Panc1 (cell line): ENCODE results near the gene MAST4. TPM values are rescaled to one million over a fixed set of nuclear protein-coding genes. Genes with fewer than 3 reads are reported as not detected.

ENCODE experiments used
- ATAC-seq: fragments of 200-7000 bp; cut with Tn5 transposase; 2 replicates; pipeline ENCODE4 v1.9.1; 2020; ENCODE audit warnings: mild to moderate bottlenecking, moderate library complexity
- BruUV-seq: library from RNA; stranded (reverse); fragments of 400-500 nt; replicated peaks from 2 replicates; lab custom pipeline; 2021; lab: Mats Ljungman, UMichigan
- CTCF ChIA-PET: fragments of 300-600 bp; sonication (Branson Sonifier 250); formaldehyde crosslinking; loops from one replicate; lab custom pipeline; 2022; ENCODE audit warnings: antibody characterized with exemption; lab: Charles Lee
- POLR2A ChIA-PET: fragments of 300-600 bp; sonication (Branson Sonifier 250); formaldehyde crosslinking; loops from one replicate; lab custom pipeline; 2022; ENCODE audit warnings: antibody characterized with exemption; lab: Charles Lee
- DNase-seq: peaks from one replicate; pipeline ENCODE4 v3.0.0-alpha.2; 2010; ENCODE audit warnings: low read depth, low spot score
- H3K27ac ChIP-seq: 2 replicates; pipeline ENCODE4 v1.5.1; 2011; ENCODE audit warnings: mild to moderate bottlenecking, low read length, inconsistent platforms
- H3K27me3 ChIP-seq: fragments of 200-500 bp; sonication (Bioruptor generic); 2 replicates; pipeline ENCODE4 v1.6.0; 2014; ENCODE audit warnings: low read length, inconsistent platforms; ENCODE audit not compliant: control insufficient read depth, insufficient read depth
- H3K36me3 ChIP-seq: fragments of 200-500 bp; sonication (Bioruptor generic); 2 replicates; pipeline ENCODE4 v1.5.1; 2014; ENCODE audit warnings: inconsistent platforms, mild to moderate bottlenecking, low read length, moderate library complexity; ENCODE audit not compliant: control insufficient read depth, insufficient read depth
- H3K4me1 ChIP-seq: 2 replicates; pipeline ENCODE4 v1.5.1; 2011; ENCODE audit warnings: inconsistent platforms, mild to moderate bottlenecking, low read length, moderate library complexity; ENCODE audit not compliant: control insufficient read depth, insufficient read depth
- H3K4me3 ChIP-seq, 2 experiments: 2 replicates each; pipeline ENCODE4 v1.5.1; 2011 to 2012; ENCODE audit warnings: low read depth in 2 of 2, low read length in 2 of 2, mild to moderate bottlenecking in 2 of 2, inconsistent platforms in 1 of 2, moderate library complexity in 1 of 2
- H3K9me3 ChIP-seq: fragments of 200-500 bp; sonication (Bioruptor generic); 2 replicates; pipeline ENCODE4 v1.5.1; 2014; ENCODE audit warnings: low read depth, mild to moderate bottlenecking, inconsistent platforms, low read length, moderate library complexity; ENCODE audit not compliant: control insufficient read depth, insufficient read depth
- CTCF ChIP-seq: fragments of 450-650 bp; IDR thresholded peaks from 2 replicates; pipeline ENCODE4 v1.5.1; 2017; ENCODE audit warnings: mild to moderate bottlenecking
- POLR2AphosphoS5 ChIP-seq: IDR thresholded peaks from 2 replicates; pipeline ENCODE4 v1.6.1; 2012; ENCODE audit warnings: mild to moderate bottlenecking, low read depth, low read length, moderate library complexity
- SIN3A ChIP-seq: IDR thresholded peaks from 2 replicates; pipeline ENCODE4 v1.6.1; 2012; ENCODE audit warnings: low read depth, mild to moderate bottlenecking, low read length, moderate library complexity, borderline replicate concordance; ENCODE audit not compliant: insufficient read depth
- TCF7L2 ChIP-seq: IDR thresholded peaks from 2 replicates; pipeline ENCODE4 v1.6.1; 2011; ENCODE audit warnings: mild to moderate bottlenecking, low read depth, low read length, inconsistent platforms
- in situ Hi-C: cut with HindIII; loops from 2 replicates; pipeline ENCODE4 v1.10.0; 2016; ENCODE audit warnings: low sequenced_read_pairs, low pct_unique_long_range_greater_than_20kb
- intact Hi-C: fragments of 100-400 bp; cut with micrococcal nuclease; formaldehyde crosslinking; loops from one replicate; pipeline ENCODE4 v1.10.0; 2022; ENCODE audit not compliant: unreplicated experiment
- total RNA-seq: library from RNA; stranded (reverse); gene quantifications from one replicate; pipeline ENCODE4 v1.2.1, GENCODE V29; 2021; ENCODE audit not compliant: unreplicated experiment
- TF ChIP-seq, protein P1 (sequence below), 2 experiments: IDR thresholded peaks; 2 replicates each; pipeline ENCODE4 v1.6.1; 2011 to 2012; ENCODE audit warnings: low read depth in 2 of 2, control low read depth in 1 of 2, low read length in 1 of 2, mild to moderate bottlenecking in 1 of 2, moderate library complexity in 1 of 2; ENCODE audit not compliant: insufficient read depth in 1 of 2

The MAST4 gene
- total RNA-seq, 1 experiment from 2014 or later, result 1.8 TPM

DNA sequence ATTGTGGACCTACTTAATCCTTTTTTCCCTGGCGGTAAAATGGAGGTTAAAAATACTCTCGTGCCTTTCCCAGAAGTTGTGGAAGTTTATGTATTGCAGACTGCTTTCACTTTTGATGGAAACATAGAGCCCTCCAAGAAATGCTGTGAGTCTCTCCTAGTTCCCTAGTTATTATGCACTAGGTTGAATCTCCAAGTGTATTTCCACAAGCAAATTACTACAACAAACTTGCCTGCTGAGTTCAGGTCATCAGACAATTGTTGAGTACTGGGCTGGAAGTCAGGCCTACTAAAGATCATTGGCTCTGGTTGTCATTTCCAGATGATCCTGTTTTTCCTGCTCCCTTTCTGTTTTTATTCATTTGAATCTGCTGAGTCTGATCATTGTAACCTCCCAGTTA lies 496.3 kb downstream of the MAST4 start:
- in situ Hi-C loops, result no loop called here
- no peaks in the 10 kb centered on the region; the same call in 1 of the 2 replicates for H3K27me3 ChIP-seq
- H3K4me3 ChIP-seq, result no peak overlapping the region
- no TSS peak for BruUV-seq
- H3K4me1 ChIP-seq, result no peaks in the 10 kb centered on the region
- ChIA-PET POLR2A (no interaction called here), CTCF (no interaction called here)
- no peak for ATAC-seq
- H3K27ac ChIP-seq, result no peak overlapping the region
- no peaks in the 10 kb centered on the region for H3K9me3 ChIP-seq
- no peak for DNase-seq
- H3K36me3 ChIP-seq, result no peaks in the 10 kb centered on the region
- intact Hi-C loops, result no loop called here
- TF ChIP-seq POLR2AphosphoS5 (no peak), TCF7L2 (no peak), SIN3A (no peak)
- TF ChIP-seq, protein P1, sequence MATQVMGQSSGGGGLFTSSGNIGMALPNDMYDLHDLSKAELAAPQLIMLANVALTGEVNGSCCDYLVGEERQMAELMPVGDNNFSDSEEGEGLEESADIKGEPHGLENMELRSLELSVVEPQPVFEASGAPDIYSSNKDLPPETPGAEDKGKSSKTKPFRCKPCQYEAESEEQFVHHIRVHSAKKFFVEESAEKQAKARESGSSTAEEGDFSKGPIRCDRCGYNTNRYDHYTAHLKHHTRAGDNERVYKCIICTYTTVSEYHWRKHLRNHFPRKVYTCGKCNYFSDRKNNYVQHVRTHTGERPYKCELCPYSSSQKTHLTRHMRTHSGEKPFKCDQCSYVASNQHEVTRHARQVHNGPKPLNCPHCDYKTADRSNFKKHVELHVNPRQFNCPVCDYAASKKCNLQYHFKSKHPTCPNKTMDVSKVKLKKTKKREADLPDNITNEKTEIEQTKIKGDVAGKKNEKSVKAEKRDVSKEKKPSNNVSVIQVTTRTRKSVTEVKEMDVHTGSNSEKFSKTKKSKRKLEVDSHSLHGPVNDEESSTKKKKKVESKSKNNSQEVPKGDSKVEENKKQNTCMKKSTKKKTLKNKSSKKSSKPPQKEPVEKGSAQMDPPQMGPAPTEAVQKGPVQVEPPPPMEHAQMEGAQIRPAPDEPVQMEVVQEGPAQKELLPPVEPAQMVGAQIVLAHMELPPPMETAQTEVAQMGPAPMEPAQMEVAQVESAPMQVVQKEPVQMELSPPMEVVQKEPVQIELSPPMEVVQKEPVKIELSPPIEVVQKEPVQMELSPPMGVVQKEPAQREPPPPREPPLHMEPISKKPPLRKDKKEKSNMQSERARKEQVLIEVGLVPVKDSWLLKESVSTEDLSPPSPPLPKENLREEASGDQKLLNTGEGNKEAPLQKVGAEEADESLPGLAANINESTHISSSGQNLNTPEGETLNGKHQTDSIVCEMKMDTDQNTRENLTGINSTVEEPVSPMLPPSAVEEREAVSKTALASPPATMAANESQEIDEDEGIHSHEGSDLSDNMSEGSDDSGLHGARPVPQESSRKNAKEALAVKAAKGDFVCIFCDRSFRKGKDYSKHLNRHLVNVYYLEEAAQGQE (IDR thresholded peaks at IDR 0.05; ENCODE audit: insufficient read depth in 1 of 2, low read depth in 2 of 2, low read length in 1 of 2), result no peak

- intact Hi-C loops (no loop called here), in situ Hi-C loops (no loop called here)
- CTCF ChIA-PET, result no interaction called here
- Histone ChIP-seq H3K4me1 (no peaks in the 10 kb centered on the region), H3K36me3 (no peaks in the 10 kb centered on the region), H3K9me3 (no peaks in the 10 kb centered on the region), H3K27ac (no peak overlapping the region), H3K4me3 (no peak overlapping the region), H3K27me3 (no peaks in the 10 kb centered on the region; the same call in 1 of the 2 replicates)
- POLR2A ChIA-PET, result no interaction called here
- ATAC-seq (no peak), DNase-seq (no peak)
- TF ChIP-seq SIN3A (no peak), CTCF (no peak), POLR2AphosphoS5 (no peak), TCF7L2 (no peak)
- TF ChIP-seq, protein P1 (IDR thresholded peaks at IDR 0.05; ENCODE audit: insufficient read depth in 1 of 2, low read depth in 2 of 2, low read length in 1 of 2), result no peak
- no TSS peak for BruUV-seq
These were observed 497.1 kb downstream of the MAST4 start for GRCh38 chr5:67093279-67093678.
